Myometrial cell (primary cell): ENCODE measurements around the gene SLC22A13. TPM values are rescaled to one million over a fixed set of nuclear protein-coding genes. Genes with fewer than 3 reads are reported as not detected.

Experiments
- total RNA-seq: library from RNA; depleted of rRNA; stranded (reverse); fragments of >200 nt; gene quantifications from 2 replicates; pipeline ENCODE4 v1.2.3, GENCODE V29; 2015

SLC22A13 gene
- not detected in 2 replicates for total RNA-seq

GRCh38 chr3:38265604-38266307 lies at the start of gene SLC22A13:
TSS of gene SLC22A13 (plus strand) at chr3:38265812. CDS start at chr3:38265861, 49 bp downstream.

GRCh38 chr3:38281895-38282686 lies 16.5 kb downstream of the SLC22A13 start, which contains the start of gene SLC22A14:
TSS of gene SLC22A14 (plus strand) at chr3:38282294. CDS start at chr3:38306027, 23,733 bp downstream.

Other genes starting within 250 kb of the SLC22A13 start
- 21.6 and 22.9 TPM in 2 replicates for gene PLCD1, start 236.2 kb upstream of the SLC22A13 start, total RNA-seq
- 0.18 TPM in 1 of 2 replicates, not detected in the other for gene DLEC1, start 226.6 kb upstream of the SLC22A13 start, total RNA-seq
- 35.8 and 51.6 TPM in 2 replicates for gene ACAA1, start 128.7 kb upstream of the SLC22A13 start, total RNA-seq
- gene MYD88, start 127.2 kb upstream of the SLC22A13 start, total RNA-seq: 25.9 and 27.8 TPM in 2 replicates
- gene OXSR1, start 100.3 kb upstream of the SLC22A13 start, total RNA-seq: 29.7 and 30.5 TPM in 2 replicates
- not detected in 2 replicates for gene SLC22A14, start 16.5 kb downstream of the SLC22A13 start, total RNA-seq
- gene XYLB, start 81.0 kb downstream of the SLC22A13 start, total RNA-seq: 2.0 and 3.2 TPM in 2 replicates
- 0.29 and 0.89 TPM in 2 replicates for gene ACVR2B, start 188.1 kb downstream of the SLC22A13 start, total RNA-seq
- 5.2 and 8.9 TPM in 2 replicates for gene EXOG, start 230.5 kb downstream of the SLC22A13 start, total RNA-seq